Embryonic facial prominence (tissue), 1 donor: Measurements from ENCODE around the gene TREH.
"Not testable (repeated sequence)": the region's sequence is repeated elsewhere in the genome, so short reads cannot be mapped to it uniquely, and the experiment has no call there.

Experiments
- DNase-seq: peaks from one replicate; pipeline ENCODE4 v3.0.0-alpha.2; 2016; ENCODE audit errors: extremely low spot score

TREH gene, protein sequence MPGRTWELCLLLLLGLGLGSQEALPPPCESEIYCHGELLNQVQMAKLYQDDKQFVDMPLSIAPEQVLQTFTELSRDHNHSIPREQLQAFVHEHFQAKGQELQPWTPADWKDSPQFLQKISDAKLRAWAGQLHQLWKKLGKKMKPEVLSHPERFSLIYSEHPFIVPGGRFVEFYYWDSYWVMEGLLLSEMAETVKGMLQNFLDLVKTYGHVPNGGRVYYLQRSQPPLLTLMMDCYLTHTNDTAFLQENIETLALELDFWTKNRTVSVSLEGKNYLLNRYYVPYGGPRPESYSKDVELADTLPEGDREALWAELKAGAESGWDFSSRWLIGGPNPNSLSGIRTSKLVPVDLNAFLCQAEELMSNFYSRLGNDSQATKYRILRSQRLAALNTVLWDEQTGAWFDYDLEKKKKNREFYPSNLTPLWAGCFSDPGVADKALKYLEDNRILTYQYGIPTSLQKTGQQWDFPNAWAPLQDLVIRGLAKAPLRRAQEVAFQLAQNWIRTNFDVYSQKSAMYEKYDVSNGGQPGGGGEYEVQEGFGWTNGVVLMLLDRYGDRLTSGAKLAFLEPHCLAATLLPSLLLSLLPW

DNA sequence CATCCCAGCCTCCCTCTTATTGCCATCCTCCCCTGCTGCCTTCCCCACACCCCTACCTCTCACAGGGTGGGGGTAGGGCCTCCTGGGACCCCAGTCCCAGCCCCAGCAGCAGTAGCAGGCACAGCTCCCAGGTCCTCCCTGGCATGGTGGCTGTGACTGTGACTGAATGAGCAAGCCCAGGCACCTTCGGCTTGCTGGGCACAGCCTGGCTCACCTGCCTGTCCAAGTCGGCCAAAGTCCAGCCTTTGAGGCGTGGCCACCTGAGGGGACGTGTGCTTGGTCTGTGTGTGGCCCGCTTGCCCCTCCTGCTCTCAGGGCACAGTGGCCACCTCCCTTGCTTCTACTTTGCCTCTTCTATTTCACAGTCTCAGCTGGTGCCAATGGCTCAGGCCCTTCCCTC is at the start of gene TREH:
Gene TREH (minus strand): TSS at position 168 of the 400 bp plus-strand sequence. CDS start 23 bp downstream, at position 145.
- DNase-seq, result no peak

DNA sequence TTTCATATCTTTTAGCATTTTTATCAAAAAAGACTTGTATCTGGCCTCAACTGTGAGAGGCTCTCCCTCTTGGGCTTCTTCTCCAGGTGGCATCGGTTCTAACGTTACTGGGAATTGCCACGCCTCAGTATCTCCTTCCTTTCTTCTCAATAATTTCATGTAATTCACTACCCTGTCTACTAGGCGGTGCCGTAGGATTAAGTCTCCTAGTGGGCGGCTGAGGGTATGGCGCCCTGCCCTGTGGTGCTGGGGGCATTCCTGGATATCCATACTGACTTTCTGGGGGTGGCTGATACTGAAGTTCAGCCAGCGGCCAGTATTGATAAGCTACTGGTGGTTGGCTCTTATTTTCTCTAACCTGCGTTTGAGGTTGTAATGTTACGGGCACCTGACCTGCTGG is 48.7 kb upstream of the TREH start:
- DNase-seq, result not testable (repeated sequence)

GRCh38 chr11:118727721-118728066 is 48.2 kb upstream of the TREH start:
- DNase-seq, result not testable (repeated sequence)

- not testable (repeated sequence) for DNase-seq
These were observed 47.7 kb upstream of the TREH start for GRCh38 chr11:118727001-118727720.

- not testable (repeated sequence) for DNase-seq
These were observed 42.1 kb upstream of the TREH start for GRCh38 chr11:118721478-118722015.

GRCh38 chr11:118720740-118721139 is 41.3 kb upstream of the TREH start:
- DNase-seq, result not testable (repeated sequence)

DNA sequence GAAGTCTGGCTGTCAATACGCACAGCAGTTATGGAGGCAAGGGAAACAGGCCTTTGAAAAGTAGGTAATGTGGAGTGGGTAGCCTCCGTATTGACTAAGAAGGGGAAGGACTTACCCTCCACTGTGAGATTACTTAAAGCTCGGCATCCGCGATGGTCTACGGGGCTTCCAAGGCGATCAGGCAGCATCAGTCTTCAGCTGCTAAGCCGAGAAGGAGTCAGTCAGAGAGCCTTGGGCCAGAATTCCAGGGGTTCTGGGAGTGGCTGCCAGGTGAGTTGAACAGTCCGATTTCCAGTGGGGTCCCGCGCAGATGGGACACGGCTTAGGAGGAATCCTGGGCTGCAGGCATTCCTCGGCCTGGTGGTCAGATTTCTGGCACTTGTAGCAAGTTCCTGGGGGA is 40.6 kb upstream of the TREH start:
- DNase-seq, result not testable (repeated sequence)

DNA sequence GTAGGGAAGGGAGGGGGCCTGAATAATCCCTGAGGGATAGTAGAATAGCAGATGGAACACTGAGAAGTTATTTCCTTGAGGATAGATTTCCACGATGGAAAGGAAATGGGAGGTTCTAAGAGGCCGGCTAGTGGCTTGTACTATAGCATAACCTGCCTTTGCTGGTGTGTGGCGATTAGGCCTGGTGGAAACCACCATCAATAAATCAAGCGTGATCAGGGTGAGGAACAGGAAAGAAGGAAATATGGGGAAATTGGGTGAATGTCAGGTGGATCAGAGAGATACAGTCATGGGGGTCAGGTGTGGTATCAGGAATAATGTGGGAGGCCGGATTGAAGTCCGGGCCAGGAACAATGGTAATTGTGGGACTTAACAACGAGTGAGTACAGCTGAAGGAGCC is 39.1 kb upstream of the TREH start:
- DNase-seq, result not testable (repeated sequence)

- DNase-seq, result not testable (repeated sequence)
These were observed 38.3 kb upstream of the TREH start for GRCh38 chr11:118717733-118718132.

DNA sequence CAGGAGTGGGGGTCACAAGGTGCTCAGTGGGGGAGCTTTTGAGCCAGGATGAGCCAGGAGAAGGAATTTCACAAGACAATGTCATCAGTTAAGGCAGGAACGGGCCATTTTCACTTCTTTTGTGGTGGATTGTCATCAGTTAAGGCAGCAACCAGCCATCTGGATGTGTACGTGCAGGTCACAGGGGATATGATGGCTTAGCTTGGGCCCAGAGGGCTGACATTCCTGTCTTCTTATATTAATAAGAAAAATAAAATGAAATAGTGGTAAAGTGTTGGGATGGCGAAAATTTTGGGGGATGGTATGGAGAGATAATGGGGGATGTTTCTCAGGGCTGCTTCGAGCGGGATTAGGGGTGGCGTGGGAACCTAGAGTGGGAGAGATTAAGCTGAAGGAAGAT is 37.8 kb upstream of the TREH start:
- DNase-seq, result not testable (repeated sequence)

- no peak for DNase-seq
These were observed 36.4 kb upstream of the TREH start for GRCh38 chr11:118715837-118716260.

DNA sequence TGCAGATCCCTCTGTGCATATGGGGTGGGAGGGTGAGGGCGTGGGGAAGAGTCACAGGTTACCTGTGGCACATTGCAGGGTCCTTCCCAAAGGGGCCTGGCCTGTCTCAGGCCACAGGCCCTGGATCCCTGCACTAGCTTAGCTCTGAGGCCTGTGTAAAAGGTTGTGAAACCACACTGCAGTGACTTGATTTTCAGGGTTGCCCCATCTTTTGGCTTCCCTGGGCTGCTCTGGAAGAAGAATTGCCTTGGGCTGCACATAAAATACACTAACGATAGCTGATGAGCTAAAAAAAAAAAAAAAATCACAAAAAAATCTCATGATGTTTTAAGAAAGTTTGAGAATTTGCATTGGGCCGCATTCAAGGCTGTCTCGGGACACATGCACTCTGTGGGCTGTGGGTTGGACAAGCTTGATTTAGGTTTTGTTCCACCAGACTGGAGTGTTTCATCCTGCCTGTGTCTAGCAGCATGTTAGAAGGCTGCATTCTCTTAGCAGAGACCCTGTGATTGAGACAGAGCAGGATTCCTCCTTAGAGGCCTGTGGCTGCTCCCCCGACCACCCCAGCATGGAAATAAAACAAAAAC is 35.9 kb upstream of the TREH start:
- no peak for DNase-seq

DNA sequence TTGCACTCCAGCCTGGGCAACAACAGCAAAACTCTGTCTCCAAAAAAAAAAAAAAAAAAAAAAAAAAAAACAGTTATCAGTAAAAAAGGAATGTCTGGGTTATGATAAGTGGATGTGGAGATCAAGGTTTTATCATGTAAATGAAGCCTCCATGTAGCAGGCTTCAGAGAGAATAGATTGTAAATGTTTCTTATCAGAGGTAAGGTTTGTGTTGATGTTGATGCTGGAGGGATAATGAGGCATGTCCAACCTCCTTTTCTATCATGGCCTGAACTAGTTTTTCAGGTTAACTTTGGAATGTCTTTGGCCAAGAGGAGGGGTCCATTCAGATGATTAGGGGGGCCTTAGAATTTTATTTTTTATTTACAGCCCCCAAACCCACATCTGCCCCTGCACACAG is 35.4 kb upstream of the TREH start:
- DNase-seq, result no peak

DNA sequence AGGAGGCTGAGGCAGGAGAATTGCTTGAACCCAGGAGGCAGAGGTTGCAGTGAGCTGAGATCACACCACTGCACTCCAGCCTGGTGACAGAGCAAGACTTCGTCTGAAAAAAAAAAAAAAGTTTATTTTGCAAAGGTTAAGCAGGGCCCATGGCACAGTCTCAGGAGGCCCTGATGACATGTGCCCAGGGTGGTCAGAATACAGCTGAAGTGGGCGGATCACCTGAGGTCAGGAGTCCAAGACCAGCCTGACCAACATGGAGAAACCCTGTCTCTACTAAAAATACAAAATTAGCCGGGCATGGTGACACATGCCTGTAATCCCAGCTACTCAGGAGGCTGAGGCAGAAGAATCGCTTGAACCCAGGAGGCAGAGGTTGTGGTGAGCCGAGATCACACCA is 35.0 kb upstream of the TREH start:
- DNase-seq, result not testable (repeated sequence)

DNA sequence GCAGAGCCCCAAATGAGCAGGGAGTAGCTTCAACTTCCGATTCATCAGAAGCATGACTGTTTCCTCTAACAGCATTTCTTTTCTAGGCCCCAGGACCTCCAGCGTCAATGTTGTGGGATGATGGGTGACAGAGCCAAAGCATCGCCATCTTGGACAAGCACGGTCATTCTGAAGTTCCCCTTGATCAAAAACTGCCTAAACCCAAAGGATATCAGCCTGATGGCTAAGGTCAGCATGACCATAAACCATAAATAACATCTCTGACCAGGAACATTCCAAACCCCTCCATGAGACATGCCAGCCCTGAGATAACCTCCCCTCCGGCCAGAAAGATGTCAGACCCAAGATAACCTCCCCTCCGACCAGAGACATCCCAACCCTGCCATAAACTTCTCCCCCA is 28.8 kb upstream of the TREH start:
- DNase-seq, result no peak

DNA sequence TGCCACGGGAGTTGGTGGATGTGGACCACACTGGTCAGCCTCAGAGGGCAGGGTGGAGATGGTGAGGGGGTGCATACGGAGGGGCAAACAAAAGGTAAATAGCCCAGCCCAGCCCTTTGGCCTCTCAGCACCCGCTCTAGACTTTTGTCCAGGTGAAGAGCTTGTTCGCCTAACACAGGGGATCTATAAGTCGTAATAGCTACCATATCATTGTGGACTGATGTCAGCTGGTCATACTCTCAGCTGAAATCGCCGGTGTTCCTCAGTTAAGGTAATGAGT is 27.0 kb upstream of the TREH start:
- no peak for DNase-seq

DNA sequence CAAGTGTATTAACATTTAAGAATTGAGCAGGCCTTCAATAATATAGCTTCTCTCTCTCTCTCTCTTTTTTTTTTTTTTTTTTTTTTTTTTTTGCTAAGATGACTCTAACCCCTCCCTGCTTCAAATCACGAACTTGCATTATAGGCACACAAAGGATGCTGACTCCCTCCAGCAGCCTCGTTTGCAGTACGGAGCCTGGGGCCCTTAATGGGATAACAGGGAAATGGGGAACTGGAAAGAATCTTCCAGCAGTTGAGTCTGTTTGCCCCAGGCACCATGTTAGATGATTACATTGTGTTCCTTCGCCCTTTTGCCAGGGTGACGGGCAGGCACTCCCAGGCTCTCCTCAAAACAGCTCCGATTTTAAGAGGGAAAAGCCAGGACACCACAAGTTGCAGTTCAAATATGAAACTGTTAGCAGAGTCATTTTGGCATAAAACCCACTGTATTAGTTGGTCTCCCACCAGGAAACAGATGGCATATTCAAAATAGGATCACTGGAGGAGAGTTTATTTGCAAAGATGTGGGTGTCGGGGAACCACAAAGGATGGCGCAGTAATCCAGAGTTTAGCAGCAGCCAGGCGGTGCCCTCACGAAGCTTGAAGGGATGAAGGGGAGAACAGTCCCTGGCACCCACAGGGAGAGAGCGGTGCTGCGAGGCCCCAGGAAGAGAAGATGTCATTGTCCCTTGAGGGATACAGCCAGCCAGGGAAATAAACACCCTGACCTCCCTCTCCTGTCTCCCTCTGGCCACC is 26.5 kb upstream of the TREH start:
- DNase-seq, result no peak

DNA sequence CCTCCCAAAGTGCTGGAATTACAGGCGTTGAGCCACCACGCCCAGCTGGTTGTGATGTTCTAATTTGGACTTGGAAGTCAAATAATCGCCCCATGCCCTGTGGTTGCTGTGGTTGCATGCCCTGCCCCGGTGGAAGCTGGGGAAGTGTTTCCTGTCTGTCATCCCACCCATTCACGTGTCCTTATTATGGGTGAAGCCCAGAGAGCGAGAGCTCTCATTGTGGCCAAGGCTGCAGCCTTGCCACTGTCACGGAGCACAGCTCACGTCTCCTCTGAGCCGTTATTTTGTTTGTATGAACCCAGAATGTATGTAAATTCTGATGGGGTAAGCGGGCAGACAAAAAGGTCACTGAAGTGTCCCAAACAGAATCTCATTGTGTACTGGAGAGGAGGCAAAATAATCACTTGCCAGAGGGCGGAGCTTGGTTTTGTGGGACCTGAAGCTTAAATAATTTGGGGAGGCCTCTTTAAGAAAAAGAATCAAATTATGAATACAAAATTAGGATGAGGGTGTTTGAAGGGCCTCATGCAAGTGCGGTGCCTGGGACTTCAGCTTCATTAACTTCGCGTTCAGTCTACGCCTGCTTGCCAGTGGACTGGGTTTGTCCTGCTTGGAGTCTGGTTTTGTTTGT is 25.8 kb upstream of the TREH start:
- DNase-seq, result no peak

GRCh38 chr11:118703563-118704106 is 24.2 kb upstream of the TREH start:
- no peak for DNase-seq

DNA sequence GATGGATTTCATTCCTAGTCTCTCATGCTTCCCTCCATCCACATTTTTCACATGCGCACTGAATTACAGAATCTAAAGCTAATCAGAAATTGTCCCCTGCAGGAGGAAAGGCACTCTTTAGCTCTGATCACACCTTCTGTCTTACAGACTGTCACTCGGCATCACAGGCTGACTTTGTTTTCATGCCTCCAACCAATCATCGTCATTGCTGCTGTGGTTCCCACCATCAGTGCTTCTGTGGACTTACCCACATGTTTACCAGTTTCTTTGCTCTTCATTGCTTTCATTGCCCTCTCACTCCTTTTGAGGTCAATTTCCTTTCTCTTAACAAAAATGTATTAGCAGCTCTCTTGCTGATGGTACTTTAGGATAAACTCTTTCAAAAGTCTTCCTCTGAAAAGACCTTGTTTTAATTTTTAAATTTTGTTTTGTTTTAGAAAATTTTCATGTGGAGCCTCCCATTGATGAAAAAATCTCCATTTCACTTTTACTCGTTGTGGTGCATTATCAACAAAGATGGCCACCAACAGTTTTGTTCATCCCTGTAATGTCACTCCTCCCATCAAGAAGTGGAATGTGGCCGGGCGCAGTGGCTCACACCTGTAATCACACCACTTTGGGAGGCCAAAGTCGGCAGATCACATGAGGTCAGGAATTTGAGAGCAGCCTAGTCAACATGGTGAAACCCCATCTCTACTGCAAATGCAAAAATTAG is 20.2 kb upstream of the TREH start:
- no peak for DNase-seq
